ENCODE data around the gene MMP2.

MMP2 gene

DNA sequence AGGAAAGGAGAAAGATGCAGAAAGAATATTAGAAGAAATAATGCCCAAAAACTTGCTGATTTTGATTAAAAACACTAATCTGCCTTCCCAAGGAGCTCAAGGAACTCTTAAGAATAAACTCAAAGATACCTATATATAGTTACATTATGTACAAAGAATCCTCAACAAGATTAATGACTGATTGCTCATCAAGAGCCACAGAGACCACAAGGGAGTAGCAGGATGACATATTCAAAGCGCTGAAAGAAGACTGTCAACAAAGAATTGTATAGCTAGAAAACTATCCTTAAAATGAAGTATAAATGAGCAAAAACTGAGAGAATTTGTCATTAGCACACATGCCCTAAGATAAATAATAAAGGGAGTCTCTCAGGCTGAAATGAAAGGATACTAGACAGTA, 36.1 kb downstream of the MMP2 start:
- DNase-seq (ENCODE audit: low spot score) = no peak

DNA sequence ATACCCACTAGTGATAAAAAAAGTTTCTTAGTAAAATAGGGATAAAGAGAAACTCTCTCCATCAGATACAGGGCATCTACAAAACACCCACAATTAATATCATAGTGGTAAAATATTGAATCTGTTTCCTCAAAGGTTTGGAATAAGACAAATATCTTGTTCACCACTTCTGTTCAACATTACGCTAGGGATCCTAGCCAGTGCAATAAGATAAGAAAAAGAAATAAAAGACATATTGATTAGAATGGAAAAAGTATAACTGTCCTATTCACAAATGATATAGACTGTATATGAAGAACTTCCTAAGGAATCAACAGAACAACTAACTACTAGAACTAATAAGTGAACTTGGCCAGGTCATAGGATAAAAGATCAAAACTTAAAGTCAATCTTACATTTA, 42.8 kb downstream of the MMP2 start:
- DNase-seq (ENCODE audit: low spot score) = no peak

DNA sequence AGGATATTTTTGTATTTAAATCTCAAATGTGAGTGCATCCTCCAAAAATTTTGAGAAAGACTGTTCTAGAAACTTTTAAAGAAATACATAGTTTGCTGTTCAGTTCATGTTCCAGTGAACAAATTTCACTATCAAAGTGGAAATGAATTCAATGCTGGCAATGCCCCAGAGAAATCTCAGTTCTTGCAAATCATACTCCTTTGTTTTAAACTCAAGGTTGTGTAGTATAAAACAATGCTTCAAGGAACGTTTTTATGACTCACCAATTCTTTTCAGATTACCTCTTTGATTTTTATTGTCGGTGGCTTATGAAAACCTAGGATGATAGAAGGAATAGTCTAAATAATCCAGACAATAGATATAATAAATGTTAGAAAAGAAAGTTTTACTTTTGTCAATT, 47.4 kb downstream of the MMP2 start:
- no peak for DNase-seq (ENCODE audit: low spot score)

DNA sequence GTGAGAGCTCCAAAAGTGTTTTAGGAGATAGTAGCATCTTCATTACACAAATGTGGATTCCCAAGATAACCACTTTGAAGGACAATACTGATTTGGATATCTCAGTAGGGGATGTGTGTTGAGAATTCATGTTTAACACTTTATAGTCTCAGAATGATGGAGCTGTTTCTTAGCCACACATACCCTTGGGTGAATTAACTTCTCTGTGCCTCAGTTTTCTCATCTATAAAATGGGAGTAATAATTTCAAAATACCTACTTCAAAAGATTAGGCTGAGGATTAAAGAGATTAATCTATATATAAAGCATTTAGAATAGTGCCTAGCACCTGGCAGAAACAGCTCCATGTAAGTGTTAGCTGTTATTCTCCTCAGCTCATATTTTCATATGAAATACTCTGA, 48.9 kb downstream of the MMP2 start:
- no peak for DNase-seq (ENCODE audit: low spot score)

DNA sequence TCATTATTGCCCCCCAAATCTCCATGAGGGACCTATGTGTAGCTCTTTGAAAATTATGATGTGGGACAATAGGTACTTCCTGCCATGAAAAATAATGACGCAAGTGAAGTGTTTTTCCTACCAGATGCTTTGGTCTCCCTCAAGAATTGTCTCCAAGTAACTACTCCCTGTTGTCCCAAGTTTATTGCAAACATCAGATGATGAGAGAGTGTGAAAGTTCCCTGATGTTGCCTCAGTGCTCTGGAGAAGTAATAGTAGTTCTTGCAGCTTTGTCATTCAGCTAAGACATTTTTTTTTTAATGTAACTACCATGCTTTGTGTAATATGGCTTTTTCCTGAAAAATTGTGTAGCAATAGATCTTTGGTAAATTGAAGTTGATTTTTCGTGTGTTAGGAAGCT, 50.0 kb downstream of the MMP2 start:
- DNase-seq (ENCODE audit: low spot score) = no peak

DNA sequence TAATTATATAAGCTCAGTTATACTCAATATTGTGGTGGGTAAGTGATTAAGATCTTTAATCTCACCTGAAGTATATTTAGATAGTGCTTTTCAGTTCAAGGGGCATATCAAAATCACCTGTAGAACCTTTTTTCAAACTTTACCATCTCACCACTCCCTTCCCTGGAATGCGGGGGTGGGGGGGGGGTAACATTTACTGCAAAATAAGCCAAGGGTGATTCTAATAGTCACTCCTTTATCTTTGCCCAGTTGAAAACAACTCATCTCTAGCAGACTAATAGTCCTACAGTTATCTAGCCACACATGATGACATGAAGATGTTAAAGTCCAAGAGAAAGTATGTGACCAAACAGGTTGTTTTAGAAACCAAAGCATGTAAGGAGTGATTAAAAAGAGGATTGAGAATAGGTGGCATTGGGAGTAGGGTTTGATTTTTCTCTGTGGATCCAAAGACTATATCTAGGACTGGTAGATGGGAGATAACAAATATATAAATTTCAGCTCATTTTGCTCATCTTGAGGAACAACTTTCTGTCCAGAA, 51.4 kb downstream of the MMP2 start:
- no peak for DNase-seq (ENCODE audit: low spot score)

DNA sequence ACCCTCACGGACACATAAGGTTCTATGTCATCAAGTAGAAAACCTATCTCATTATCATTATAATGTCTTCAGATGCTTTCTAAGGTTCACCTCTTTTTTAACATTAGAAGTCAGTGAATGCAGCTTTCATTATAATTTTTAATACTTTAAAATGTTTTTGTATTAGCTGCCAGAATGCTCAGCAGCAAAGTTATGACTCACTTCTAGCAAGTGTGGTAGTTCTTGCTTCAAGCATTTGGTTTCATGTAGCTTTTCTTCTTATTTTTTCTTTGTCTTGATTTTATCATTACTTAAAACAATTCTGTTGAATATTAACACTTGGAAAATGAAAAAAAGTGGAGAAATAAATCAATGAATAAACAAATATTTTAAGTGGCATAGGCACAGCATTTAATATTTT, 53.2 kb downstream of the MMP2 start:
- DNase-seq (ENCODE audit: low spot score) = no peak

DNA sequence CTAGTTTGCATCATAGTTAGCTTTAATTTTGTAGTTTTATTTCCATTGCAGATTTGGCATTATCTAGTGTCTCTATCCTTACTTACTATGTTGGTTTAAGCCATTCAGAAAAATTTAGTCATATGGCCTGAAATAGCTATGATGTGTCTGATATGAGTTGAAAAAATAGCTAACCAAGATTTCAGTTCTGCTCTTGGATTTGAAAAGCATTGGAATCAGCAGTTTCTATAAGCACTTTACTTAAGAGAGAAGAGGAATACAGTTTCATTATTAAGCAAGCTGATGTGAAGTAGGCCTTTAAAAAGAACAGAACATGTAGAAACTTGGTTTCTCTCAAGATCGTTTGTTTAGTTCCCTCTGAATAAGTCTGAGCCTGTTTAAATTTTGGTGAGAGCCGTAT, 55.8 kb downstream of the MMP2 start:
- DNase-seq (ENCODE audit: low spot score) = no peak

DNA sequence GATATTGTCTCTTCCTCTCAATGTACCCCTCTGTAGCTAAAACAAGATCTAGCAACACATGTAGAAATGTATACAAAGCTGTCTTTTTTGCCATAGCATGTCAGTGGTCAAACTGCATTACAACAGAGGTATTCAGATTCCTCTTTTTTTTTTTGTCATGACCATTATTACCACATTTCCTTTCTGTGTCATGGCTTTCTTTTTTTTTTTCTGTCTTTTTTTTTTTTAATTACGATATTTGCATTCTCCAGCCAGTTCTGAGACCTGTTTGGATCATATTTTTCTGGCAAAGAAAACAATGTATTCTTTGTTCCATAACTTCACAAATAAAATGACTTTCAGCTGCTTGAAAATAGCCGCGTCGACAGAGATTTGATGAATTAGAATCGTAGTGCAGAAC, 60.1 kb downstream of the MMP2 start:
- no peak for DNase-seq (ENCODE audit: low spot score)

DNA sequence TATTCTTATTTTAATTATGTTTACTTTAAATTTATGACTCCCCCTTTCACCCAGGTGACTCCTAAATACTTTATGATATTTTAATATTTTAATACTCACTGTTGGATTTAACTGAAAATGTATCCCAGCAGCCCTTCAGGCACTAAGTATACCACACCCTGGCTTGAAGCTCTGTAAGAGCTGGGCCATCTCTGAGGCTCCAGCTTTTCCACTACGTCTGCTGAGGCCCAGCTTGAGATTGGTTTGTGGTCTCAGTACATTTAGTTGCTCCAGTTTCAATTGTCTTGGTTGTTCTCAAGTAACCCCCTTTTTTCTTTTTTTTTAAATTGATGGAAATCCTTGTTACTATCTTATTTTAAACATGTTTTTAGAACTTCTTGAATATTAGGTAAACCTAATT, 60.5 kb downstream of the MMP2 start:
- no peak for DNase-seq (ENCODE audit: low spot score)

DNA sequence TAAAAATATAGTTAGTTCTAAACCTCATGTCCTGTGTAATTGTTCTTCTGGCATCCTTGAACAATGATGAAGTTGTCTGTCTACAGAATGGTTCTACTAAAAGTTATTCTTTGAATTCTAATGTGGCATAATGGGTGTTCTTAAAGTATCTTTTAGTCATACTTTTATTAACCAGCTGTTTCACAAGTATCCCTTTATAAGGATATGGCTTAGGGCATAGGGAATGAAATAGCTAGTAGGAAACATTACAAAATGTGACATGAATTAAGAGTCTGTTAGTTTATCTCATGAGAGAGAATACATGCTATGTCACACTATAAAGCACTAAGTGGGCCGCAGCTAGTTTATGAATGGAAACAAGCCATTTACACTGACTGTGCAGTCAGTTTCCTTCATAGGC, 61.2 kb downstream of the MMP2 start:
- no peak for DNase-seq (ENCODE audit: low spot score)

DNA sequence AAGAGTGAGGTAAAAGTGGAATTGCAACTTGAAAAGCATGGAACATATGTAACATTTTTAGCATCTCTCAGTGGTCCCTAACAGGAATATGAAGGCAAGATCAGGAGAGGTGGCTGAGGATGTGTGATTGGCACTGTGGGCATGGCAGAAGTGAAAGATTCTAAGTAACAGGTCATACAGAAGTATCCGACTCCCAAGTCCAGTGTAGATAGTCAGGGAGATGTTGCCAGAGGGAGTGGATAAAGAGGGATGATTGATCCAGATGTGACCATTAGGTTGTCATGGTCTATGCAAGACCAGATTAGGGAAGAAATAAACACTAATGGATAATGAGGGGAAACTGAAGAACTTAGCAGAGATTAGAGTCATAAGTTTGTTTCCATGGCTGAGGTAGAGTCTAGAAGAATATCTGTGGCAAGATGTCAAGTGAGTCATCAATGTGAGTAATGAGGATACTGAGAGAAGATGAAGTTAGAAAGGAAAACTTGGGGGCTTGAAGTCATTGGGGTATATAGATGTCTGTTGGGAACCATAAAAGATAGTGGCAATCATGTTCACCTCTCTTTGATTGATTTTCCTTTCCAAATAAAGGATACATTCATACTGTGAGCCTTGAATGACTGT, 63.6 kb downstream of the MMP2 start:
- DNase-seq (ENCODE audit: low spot score) = no peak

DNA sequence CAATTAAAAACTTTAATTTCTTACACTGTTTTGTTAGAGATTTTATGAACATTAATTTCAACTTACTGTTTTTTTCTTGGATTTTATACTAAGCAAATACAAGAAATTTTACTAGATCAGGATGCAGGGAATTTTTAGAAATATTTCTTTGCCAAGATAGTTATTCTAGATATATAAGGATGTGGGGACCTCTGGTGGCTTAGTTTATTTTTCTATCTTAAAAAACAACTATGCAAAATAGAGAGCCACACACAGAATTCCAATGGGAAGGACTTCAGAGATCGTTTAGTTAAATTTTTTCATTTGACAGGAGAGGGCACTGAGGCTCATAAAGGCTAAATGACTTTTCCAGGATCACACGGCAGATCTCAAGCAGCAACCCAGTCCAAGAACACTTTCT, 64.5 kb downstream of the MMP2 start:
- no peak for DNase-seq (ENCODE audit: low spot score)

DNA sequence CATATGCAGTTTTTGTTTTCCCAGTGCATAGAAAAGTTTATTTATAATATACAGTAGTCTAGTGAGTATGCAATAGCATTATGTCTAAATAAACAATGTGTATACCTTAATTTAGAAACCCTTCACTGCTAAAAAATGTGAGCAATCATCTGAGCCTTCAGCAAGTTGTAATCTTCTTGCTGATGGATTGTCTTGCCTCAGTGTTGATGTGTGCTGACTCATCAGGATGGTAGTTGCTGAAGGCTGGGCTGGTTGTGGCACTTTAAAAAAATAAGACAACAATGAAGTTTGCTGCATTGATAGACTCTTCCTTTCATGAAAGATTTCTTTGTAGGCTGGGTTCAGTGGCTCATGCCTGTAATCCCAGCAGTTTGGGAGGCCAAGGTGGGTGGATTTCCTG, 73.6 kb downstream of the MMP2 start:
- no peak for DNase-seq (ENCODE audit: low spot score)

DNA sequence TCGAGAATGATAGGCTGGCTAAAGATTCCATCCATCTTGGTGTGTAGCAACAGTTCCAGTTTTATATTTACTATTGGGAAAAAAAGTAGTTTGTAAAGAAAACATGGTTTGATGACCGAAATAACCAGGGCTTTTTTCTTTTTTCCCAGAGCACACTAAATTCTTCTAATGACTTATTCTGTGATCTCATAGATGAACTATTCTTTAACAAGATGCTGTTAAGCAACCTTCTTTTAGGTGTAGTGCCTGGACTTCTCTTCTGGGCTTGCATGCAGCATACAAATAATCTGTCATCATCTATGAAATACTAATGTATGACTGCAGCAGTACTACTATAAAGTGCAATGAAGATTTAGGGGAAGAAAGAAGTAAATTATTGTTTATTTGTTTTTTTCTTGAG, 76.4 kb downstream of the MMP2 start:
- no peak for DNase-seq (ENCODE audit: low spot score)
